Spinal cord (tissue), 10 donors: ENCODE results near the gene PALD1. TPM values are rescaled to one million over a fixed set of nuclear protein-coding genes. Genes with fewer than 3 reads are reported as not detected.

Experiments used
- DNase-seq, 6 donors: peaks; one replicate each; pipeline versions ENCODE4 v3.0.0 to v3.0.0-alpha.2; 2013 to 2015; ENCODE audit warnings: low spot score in 6 of 6, low read depth in 4 of 6
- H3K27ac ChIP-seq: one replicate; pipeline ENCODE4 v1.5.1; 2013; ENCODE audit warnings: low read depth, low read length, control low read depth
- H3K27me3 ChIP-seq: one replicate; pipeline ENCODE4 v1.6.1; 2013; ENCODE audit warnings: low read length; ENCODE audit not compliant: control insufficient read depth, insufficient read depth
- H3K36me3 ChIP-seq: one replicate; pipeline ENCODE4 v1.6.1; 2013; ENCODE audit warnings: low read length; ENCODE audit not compliant: control insufficient read depth, insufficient read depth
- H3K4me1 ChIP-seq: one replicate; pipeline ENCODE4 v1.6.1; 2013; ENCODE audit warnings: low read length; ENCODE audit not compliant: control insufficient read depth, insufficient read depth
- H3K4me3 ChIP-seq: one replicate; pipeline ENCODE4 v1.5.1; 2013; ENCODE audit warnings: low read depth, low read length, control low read depth
- H3K9me3 ChIP-seq: one replicate; pipeline ENCODE4 v1.6.1; 2013; ENCODE audit warnings: low read length; ENCODE audit not compliant: control insufficient read depth, insufficient read depth
- WGBS: methylation state at CpG from one replicate; pipeline ENCODE4 v1.1.5; 2013; ENCODE audit warnings: missing lambda C conversion rate; ENCODE audit not compliant: insufficient coverage; 5-methylcytosine and 5-hydroxymethylcytosine counted together
- polyA plus RNA-seq, 2 donors: library from polyadenylated mRNA; unstranded; fragments of 120-200 nt; gene quantifications; one replicate each; pipeline ENCODE4 v1.2.1, GENCODE V29; 2013; ENCODE audit not compliant: insufficient read length in 2 of 2
- total RNA-seq, 2 donors: library from RNA; depleted of rRNA in 1 of 2; stranded (reverse); fragments of 120-200 nt in 1 of 2; fragments of >200 nt in 1 of 2; gene quantifications; one replicate each; pipeline versions ENCODE4 v1.2.3 to v1.2.4, GENCODE V29; 2013 to 2014
- donor health status: healthy.

Gene PALD1
- total and polyA plus RNA-seq, 4 donors = 10.0 to 26.3 (median 24.1) TPM

GRCh38 chr10:70440296-70441160 lies 38.0 kb upstream of the PALD1 start:
- peak in 1 of 6 donors; percentile 64 for DNase-seq
- peak overlapping the region; percentile 9 for H3K4me3 ChIP-seq

GRCh38 chr10:70441161-70441894 lies 37.2 kb upstream of the PALD1 start, which contains the start of gene NODAL:
Gene NODAL (minus strand): TSS chr10:70441681. CDS start chr10:70441667, 14 bp downstream.
- Histone ChIP-seq H3K9me3 (no peaks in the 10 kb centered on the region), H3K36me3 (no peaks in the 10 kb centered on the region), H3K4me3 (peak within 1 kb of the TSS; percentile 9), H3K4me1 (peaks cover 24% of the 10 kb centered on the region), H3K27ac (no peak within 1 kb of the TSS), H3K27me3 (peaks cover 44% of the 10 kb centered on the region)
- WGBS = 5% methylated on average over 56 of the region's 60 CpGs
- peak in 1 of 6 donors; percentile 48 for DNase-seq

More at GRCh38 chr10:70440296-70441160, 38.0 kb upstream of the PALD1 start:
- peaks cover 44% of the 10 kb centered on the region for H3K27me3 ChIP-seq
- 2% methylated on average over 65 of the region's 69 CpGs for WGBS
- peaks cover 24% of the 10 kb centered on the region for H3K4me1 ChIP-seq
- H3K9me3 ChIP-seq = no peaks in the 10 kb centered on the region
- H3K27ac ChIP-seq = no peak overlapping the region
- H3K36me3 ChIP-seq = peaks cover 4% of the 10 kb centered on the region

GRCh38 chr10:70441895-70442309 lies 36.7 kb upstream of the PALD1 start:
- Histone ChIP-seq H3K9me3 (no peaks in the 10 kb centered on the region), H3K4me3 (no peak overlapping the region), H3K36me3 (no peaks in the 10 kb centered on the region), H3K4me1 (peaks cover 24% of the 10 kb centered on the region), H3K27ac (no peak overlapping the region), H3K27me3 (peaks cover 44% of the 10 kb centered on the region)
- no peak for DNase-seq
- 25% methylated on average over 12 of the region's 12 CpGs for WGBS

- Histone ChIP-seq H3K27me3 (peaks cover 44% of the 10 kb centered on the region), H3K4me3 (no peak overlapping the region), H3K27ac (no peak overlapping the region), H3K9me3 (no peaks in the 10 kb centered on the region), H3K4me1 (peaks cover 24% of the 10 kb centered on the region), H3K36me3 (no peaks in the 10 kb centered on the region)
- WGBS = 60% methylated on average over 5 of the region's 6 CpGs
- DNase-seq = no peak
Measured at GRCh38 chr10:70442332-70442988, 36.1 kb upstream of the PALD1 start.

- no peak for DNase-seq
- peaks cover 30% of the 10 kb centered on the region for H3K27me3 ChIP-seq
- H3K36me3 ChIP-seq = no peaks in the 10 kb centered on the region
- no peak overlapping the region for H3K4me3 ChIP-seq
- H3K4me1 ChIP-seq = peaks cover 22% of the 10 kb centered on the region
- 83% methylated on average over 1 of the region's 4 CpGs for WGBS
- no peak overlapping the region for H3K27ac ChIP-seq
- H3K9me3 ChIP-seq = no peaks in the 10 kb centered on the region
Measured at GRCh38 chr10:70444744-70445143, 33.8 kb upstream of the PALD1 start.

- peak overlapping the region; percentile 42 for H3K27ac ChIP-seq
- H3K36me3 ChIP-seq = no peaks in the 10 kb centered on the region
- H3K27me3 ChIP-seq = peaks cover 18% of the 10 kb centered on the region
- peak in 1 of 6 donors; percentile 42 for DNase-seq
- H3K4me1 ChIP-seq = peaks cover 13% of the 10 kb centered on the region
- no peak overlapping the region for H3K4me3 ChIP-seq
- H3K9me3 ChIP-seq = no peaks in the 10 kb centered on the region
- WGBS = 43% methylated on average over 5 of the region's 8 CpGs
Measured at GRCh38 chr10:70445718-70446657, 32.6 kb upstream of the PALD1 start.

- H3K36me3 ChIP-seq = no peaks in the 10 kb centered on the region
- DNase-seq = no peak
- H3K27me3 ChIP-seq = no peaks in the 10 kb centered on the region
- 70% methylated on average over 2 of the region's 2 CpGs for WGBS
- H3K27ac ChIP-seq = no peak overlapping the region
- no peak overlapping the region for H3K4me3 ChIP-seq
- no peaks in the 10 kb centered on the region for H3K9me3 ChIP-seq
- H3K4me1 ChIP-seq = peaks cover 5% of the 10 kb centered on the region
Measured at GRCh38 chr10:70448236-70448635, 30.3 kb upstream of the PALD1 start.

DNA sequence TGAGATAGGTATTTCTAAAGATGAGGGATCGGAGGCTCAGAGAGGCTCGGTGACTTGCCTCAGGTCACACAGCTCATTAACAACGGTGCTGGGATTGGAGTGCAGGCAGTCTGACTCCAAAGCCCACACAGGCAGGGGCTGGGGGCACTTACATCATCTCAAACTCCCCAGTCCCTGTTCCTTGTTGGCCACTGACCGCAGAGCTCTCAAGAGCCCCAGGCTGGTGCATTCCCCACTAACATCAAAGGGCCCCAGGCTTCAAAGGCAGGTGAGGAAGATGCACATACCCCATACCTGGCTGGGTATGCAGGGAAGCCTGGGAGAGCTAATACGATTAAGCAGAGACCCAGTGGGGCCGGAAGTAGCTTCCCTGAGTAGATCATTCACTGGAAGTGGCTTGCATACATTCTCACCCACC lies 23.3 kb upstream of the PALD1 start:
- no peak for DNase-seq
- no peaks in the 10 kb centered on the region for H3K9me3 ChIP-seq
- WGBS = 20% methylated on average over 1 of the region's 6 CpGs
- no peaks in the 10 kb centered on the region for H3K36me3 ChIP-seq
- peaks cover 32% of the 10 kb centered on the region for H3K4me1 ChIP-seq
- peaks cover 12% of the 10 kb centered on the region for H3K27me3 ChIP-seq
- H3K4me3 ChIP-seq = no peak overlapping the region
- no peak overlapping the region for H3K27ac ChIP-seq
